Sigmoid colon (tissue), 7 donors: ENCODE results near the gene FOXN1. TPM values are rescaled to one million over a fixed set of nuclear protein-coding genes. Genes with fewer than 3 reads are reported as not detected.
A peak's percentile ranks its signal among the peaks of the same experiment; 100 is the strongest.

Experiments used
- DNase-seq: peaks from one replicate; pipeline ENCODE4 v3.0.0-alpha.2; 2019
- H3K27ac ChIP-seq, 4 donors: fragments of 200-600 bp; sonication (generic); one replicate each; pipeline ENCODE4 v1.5.1; 2016 to 2019; ENCODE audit warnings: mild to moderate bottlenecking in 1 of 4
- H3K27me3 ChIP-seq, 3 donors: fragments of 200-600 bp; sonication (generic); one replicate each; pipeline ENCODE4 v1.5.1; 2019; ENCODE audit warnings: mild to moderate bottlenecking in 1 of 3
- H3K36me3 ChIP-seq, 4 donors: fragments of 200-600 bp; sonication (generic); one replicate each; pipeline ENCODE4 v1.5.1; 2016 to 2019
- H3K4me1 ChIP-seq, 4 donors: fragments of 200-600 bp; sonication (generic); one replicate each; pipeline ENCODE4 v1.5.1; 2017 to 2019
- H3K4me3 ChIP-seq, 4 donors: fragments of 200-600 bp; sonication (generic); one replicate each; pipeline ENCODE4 v1.5.1; 2017 to 2019; ENCODE audit warnings: mild to moderate bottlenecking in 2 of 4, moderate library complexity in 1 of 4
- H3K9me3 ChIP-seq, 4 donors: fragments of 200-600 bp in 3 of 4; sonication (generic) in 3 of 4; one replicate each; pipeline versions ENCODE4 v1.5.1 to v1.6.1; 2013 to 2019
- CTCF ChIP-seq, 4 experiments: fragments of 450-650 bp in 3 of 4; fragments of 200-600 bp in 1 of 4; IDR thresholded peaks; one replicate each; pipeline ENCODE4 v1.5.1; 2016 to 2019; ENCODE audit warnings: antibody characterized with exemption in 4 of 4, mild to moderate bottlenecking in 3 of 4, moderate library complexity in 2 of 4
- EP300 ChIP-seq, 4 donors: sonication (generic); formaldehyde crosslinking; IDR thresholded peaks; one replicate each; pipeline ENCODE4 v1.6.1; 2017; ENCODE audit warnings: antibody characterized with exemption in 4 of 4
- POLR2A ChIP-seq, 2 donors: fragments of 450-650 bp; IDR thresholded peaks; one replicate each; pipeline ENCODE4 v1.6.1; 2016; ENCODE audit warnings: antibody characterized with exemption in 2 of 2, mild to moderate bottlenecking in 2 of 2, moderate library complexity in 2 of 2
- POLR2AphosphoS5 ChIP-seq, 4 donors: sonication (generic); formaldehyde crosslinking; IDR thresholded peaks; one replicate each; pipeline ENCODE4 v1.6.1; 2017; ENCODE audit warnings: antibody characterized with exemption in 4 of 4
- WGBS, 2 donors: extraction: QIAGEN DNeasy Blood & Tissue Kit; methylation state at CpG; one replicate each; pipeline ENCODE4 v1.1.7; 2013; 5-methylcytosine and 5-hydroxymethylcytosine counted together
- intact Hi-C: fragments of 100-400 bp; cut with DNase I; formaldehyde crosslinking; loops from one replicate; pipeline ENCODE4 v1.15.1; 2023
- polyA plus RNA-seq, 3 donors: library from polyadenylated mRNA; stranded (reverse); fragments of 200-250 nt; gene quantifications; one replicate each; pipeline ENCODE4 v1.2.3, GENCODE V29; 2013
- total RNA-seq, 4 donors: library from RNA; depleted of rRNA; stranded (reverse); fragments of >200 nt; gene quantifications; one replicate each; pipeline ENCODE4 v1.1.0, GENCODE V29; 2016
- donor health status: healthy with polysubstance abuse.
- donor health status: Bipolar disorder and iron deficiency.
- donor health status: healthy.

Gene FOXN1
- total and polyA plus RNA-seq, 7 donors, result 0.23 to 0.60 (median 0.38) TPM; not detected in 4

GRCh38 chr17:28491286-28491685 is 14.9 kb upstream of the FOXN1 start:
- Histone ChIP-seq H3K4me1 (no peaks in the 10 kb centered on the region), H3K4me3 (no peak overlapping the region), H3K27me3 (peaks cover 0 to 8% (median 0%) of the 10 kb centered on the region in 3 donors), H3K36me3 (no peaks in the 10 kb centered on the region), H3K9me3 (no peaks in the 10 kb centered on the region), H3K27ac (no peak overlapping the region)
- 90 to 93% methylated on average over 11 of the region's 11 CpGs for WGBS, 2 donors
- TF ChIP-seq POLR2A (IDR thresholded peaks at IDR 0.05), result no peak
- no peak for TF ChIP-seq CTCF (IDR thresholded peaks at IDR 0.05)
- TF ChIP-seq EP300 (IDR thresholded peaks at IDR 0.05), result no peak
- TF ChIP-seq POLR2AphosphoS5 (IDR thresholded peaks at IDR 0.05), result no peak
- DNase-seq, result no peak
- intact Hi-C loops, result no loop called here

GRCh38 chr17:28491860-28492259 is 14.3 kb upstream of the FOXN1 start:
- no peak for DNase-seq
- 95 to 98% methylated on average over 3 of the region's 3 CpGs for WGBS, 2 donors
- H3K27me3 ChIP-seq, result peaks cover 0 to 8% (median 0%) of the 10 kb centered on the region in 3 donors
- TF ChIP-seq EP300 (IDR thresholded peaks at IDR 0.05) (no peak), POLR2A (IDR thresholded peaks at IDR 0.05) (no peak), POLR2AphosphoS5 (IDR thresholded peaks at IDR 0.05) (no peak), CTCF (IDR thresholded peaks at IDR 0.05) (no peak)
- no peaks in the 10 kb centered on the region for H3K4me1 ChIP-seq
- H3K36me3 ChIP-seq, result no peaks in the 10 kb centered on the region
- intact Hi-C loops, result no loop called here
- H3K4me3 ChIP-seq, result no peak overlapping the region
- H3K9me3 ChIP-seq, result no peaks in the 10 kb centered on the region
- H3K27ac ChIP-seq, result no peak overlapping the region

GRCh38 chr17:28492352-28493310 is 13.5 kb upstream of the FOXN1 start:
- Histone ChIP-seq H3K4me3 (no peak overlapping the region), H3K27me3 (peaks cover 0 to 8% (median 0%) of the 10 kb centered on the region in 3 donors), H3K9me3 (no peaks in the 10 kb centered on the region), H3K4me1 (no peaks in the 10 kb centered on the region), H3K36me3 (no peaks in the 10 kb centered on the region), H3K27ac (no peak overlapping the region)
- WGBS, 2 donors, result 74 to 86% methylated on average over 4 of the region's 4 CpGs
- intact Hi-C loops, result no loop called here
- TF ChIP-seq CTCF (IDR thresholded peaks at IDR 0.05) (no peak), POLR2A (IDR thresholded peaks at IDR 0.05) (no peak), POLR2AphosphoS5 (IDR thresholded peaks at IDR 0.05) (no peak), EP300 (IDR thresholded peaks at IDR 0.05) (no peak)
- DNase-seq, result no peak

- 68 to 82% methylated on average over 9 of the region's 9 CpGs for WGBS, 2 donors
Measured at GRCh38 chr17:28493460-28493859, 12.7 kb upstream of the FOXN1 start.

GRCh38 chr17:28494445-28495188 is 11.5 kb upstream of the FOXN1 start:
- Histone ChIP-seq H3K27me3 (peaks cover 0 to 8% (median 0%) of the 10 kb centered on the region in 3 donors), H3K4me3 (no peak overlapping the region), H3K4me1 (no peaks in the 10 kb centered on the region), H3K27ac (no peak overlapping the region), H3K9me3 (no peaks in the 10 kb centered on the region), H3K36me3 (no peaks in the 10 kb centered on the region)
- DNase-seq, result peak; percentile 75
- WGBS, 2 donors, result 45 to 46% methylated on average over 15 of the region's 15 CpGs
- TF ChIP-seq EP300 (IDR thresholded peaks at IDR 0.05) (no peak), CTCF (IDR thresholded peaks at IDR 0.05) (peak; percentile 59 to 78 (median 72)), POLR2A (IDR thresholded peaks at IDR 0.05) (no peak), POLR2AphosphoS5 (IDR thresholded peaks at IDR 0.05) (no peak)
- intact Hi-C loops, result loop anchor here (1.0 kb wide), 1 partner anchor 119 kb away; no protein-coding TSS in a partner anchor

More at GRCh38 chr17:28493460-28493859, 12.7 kb upstream of the FOXN1 start:
- no peak overlapping the region for H3K4me3 ChIP-seq
- no peak for DNase-seq
- intact Hi-C loops, result no loop called here
- no peak overlapping the region for H3K27ac ChIP-seq
- no peaks in the 10 kb centered on the region for H3K9me3 ChIP-seq
- no peaks in the 10 kb centered on the region for H3K36me3 ChIP-seq
- no peak for TF ChIP-seq POLR2A (IDR thresholded peaks at IDR 0.05)
- no peak for TF ChIP-seq POLR2AphosphoS5 (IDR thresholded peaks at IDR 0.05)
- TF ChIP-seq EP300 (IDR thresholded peaks at IDR 0.05), result no peak
- H3K27me3 ChIP-seq, result peaks cover 0 to 8% (median 0%) of the 10 kb centered on the region in 3 donors
- H3K4me1 ChIP-seq, result no peaks in the 10 kb centered on the region
